Kidney (tissue), 14 donors: ENCODE measurements around the gene FHOD3. TPM values are rescaled to one million over a fixed set of nuclear protein-coding genes. Genes with fewer than 3 reads are reported as not detected.

Experiments used
- DNase-seq, 5 donors: peaks; one replicate each; pipeline ENCODE4 v3.0.0-alpha.2; 2013 to 2020
- FAIRE-seq: peaks from 2 replicates; lab custom pipeline; 2012; peaks lifted over from hg19 to GRCh38; lab: Jason Lieb, UNC
- H3K27ac ChIP-seq, 2 donors: one replicate each; pipeline ENCODE4 v1.7.0; 2013; ENCODE audit warnings: low read depth in 2 of 2, low read length in 2 of 2, inconsistent platforms in 1 of 2
- H3K27me3 ChIP-seq: one replicate; pipeline ENCODE4 v1.7.1; 2013; ENCODE audit warnings: low read length, inconsistent platforms; ENCODE audit not compliant: control insufficient read depth, insufficient read depth
- H3K36me3 ChIP-seq, 3 donors: one replicate each; pipeline versions ENCODE4 v1.7.0 to v1.7.1; 2013; ENCODE audit warnings: low read length in 3 of 3, control low read depth in 1 of 3, inconsistent platforms in 1 of 3; ENCODE audit not compliant: insufficient read depth in 3 of 3, control insufficient read depth in 2 of 3
- H3K4me1 ChIP-seq, 3 donors: one replicate each; pipeline versions ENCODE4 v1.7.0 to v1.7.1; 2013; ENCODE audit warnings: low read length in 3 of 3, inconsistent platforms in 1 of 3, low read depth in 1 of 3; ENCODE audit not compliant: control insufficient read depth in 2 of 3, insufficient read depth in 2 of 3
- H3K4me3 ChIP-seq, 3 donors: one replicate each; pipeline versions ENCODE4 v1.7.0 to v1.8.1; 2013; ENCODE audit warnings: low read length in 3 of 3, control low read depth in 1 of 3, inconsistent platforms in 1 of 3
- H3K9ac ChIP-seq, 3 donors: one replicate each; pipeline versions ENCODE4 v1.7.0 to v1.7.1; 2013; ENCODE audit warnings: low read length in 3 of 3, control low read depth in 1 of 3, inconsistent platforms in 1 of 3
- H3K9me3 ChIP-seq, 3 donors: one replicate each; pipeline versions ENCODE4 v1.7.0 to v1.7.1; 2013; ENCODE audit warnings: low read length in 3 of 3, control low read depth in 1 of 3, inconsistent platforms in 1 of 3; ENCODE audit not compliant: control insufficient read depth in 2 of 3, insufficient read depth in 1 of 3
- CTCF ChIP-seq: IDR thresholded peaks from 3 replicates; pipeline ENCODE4 v1.5.1; 2012; ENCODE audit warnings: mild to moderate bottlenecking, moderate library complexity, borderline replicate concordance; ENCODE audit not compliant: insufficient read depth; ENCODE audit errors: extremely low read depth
- intact Hi-C: fragments of 100-400 bp; cut with DNase I; formaldehyde crosslinking; loops from one replicate; pipeline ENCODE4 v1.11.1; 2022
- polyA plus RNA-seq: library from polyadenylated mRNA; stranded (reverse); fragments of 350-450 nt; fragmentation: Illumina TruSeq; extraction: RNeasy Lipid Tissue Mini Kit (QIAGEN cat#74804); gene quantifications from one replicate; pipeline ENCODE4 v1.2.3, GENCODE V29; 2014; ENCODE audit warnings: low read depth, low replicate concordance; ENCODE audit not compliant: insufficient read depth
- total RNA-seq: library from RNA; stranded (reverse); fragmentation: NEBNext Ultra II Directional; extraction: Animal tissue kit (Norgen Biotek cat#: 25700); gene quantifications from one replicate; pipeline ENCODE4 v1.2.1, GENCODE V29; 2021
- donor health status: control.
- donor health status: control.
- donor health status: control.
- donor health status: control.
- donor health status: control.
- donor health status: DM: yes; HTN: yes; CAD: no.
- donor health status: Normal renal cell carcinoma (clear cell type).

The FHOD3 gene
- total and polyA plus RNA-seq, 2 donors from 2014 or later: 21.5 to 28.0 TPM

DNA sequence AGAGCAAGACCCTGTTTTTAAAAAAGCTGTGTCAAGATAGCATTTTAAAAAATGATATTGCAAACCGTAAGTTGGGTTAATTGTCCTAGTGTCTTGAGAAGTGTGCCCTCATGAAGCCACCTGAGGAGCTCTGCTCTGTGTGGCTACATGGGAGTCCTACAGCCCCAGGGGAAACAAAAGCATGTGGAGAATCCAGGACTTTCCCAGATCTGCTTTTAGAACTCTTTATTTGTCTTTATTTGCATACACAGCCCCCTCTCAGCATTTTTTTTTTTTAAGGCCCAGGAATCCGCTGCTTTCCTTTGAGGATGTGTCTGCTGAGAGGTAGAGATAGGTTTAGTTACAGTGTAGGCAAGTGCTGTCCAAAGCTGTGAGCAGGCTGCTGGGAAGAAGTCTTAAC lies 219.2 kb downstream of the FHOD3 start:
- TF ChIP-seq CTCF: no peak
- FAIRE-seq: no peak

DNA sequence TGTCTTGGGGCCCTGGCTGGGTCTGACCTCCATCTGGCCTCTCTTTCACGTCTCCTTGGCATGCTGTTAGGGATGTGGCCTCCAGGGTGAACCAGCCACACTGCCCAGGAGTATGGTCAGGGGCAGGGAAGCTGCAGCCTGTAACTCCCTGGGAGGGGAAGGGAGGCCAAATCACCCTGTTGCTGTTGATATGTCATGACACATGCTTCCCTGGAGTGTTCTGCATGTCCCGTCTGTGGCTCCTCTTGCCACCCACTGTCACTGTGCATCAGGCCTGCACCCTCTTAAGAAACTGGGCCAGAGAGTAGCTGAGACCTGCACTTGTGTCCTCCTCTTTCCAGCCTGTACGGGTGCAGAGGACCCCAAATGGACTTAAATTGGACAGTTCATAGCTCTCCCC lies 221.3 kb downstream of the FHOD3 start:
- TF ChIP-seq CTCF: no peak
- FAIRE-seq: no peak
- H3K4me1 ChIP-seq: no peaks in the 10 kb centered on the region
- H3K9me3 ChIP-seq: no peaks in the 10 kb centered on the region
- no peak for DNase-seq
- no peaks in the 10 kb centered on the region for H3K27me3 ChIP-seq
- H3K27ac ChIP-seq: no peak overlapping the region
- H3K9ac ChIP-seq: no peak overlapping the region
- intact Hi-C loops: no loop called here
- H3K36me3 ChIP-seq: no peaks in the 10 kb centered on the region
- no peak overlapping the region for H3K4me3 ChIP-seq

More for the DNA sequence above, 219.2 kb downstream of the FHOD3 start:
- no peak for DNase-seq
- Histone ChIP-seq H3K9me3 (no peaks in the 10 kb centered on the region), H3K4me3 (no peak overlapping the region), H3K36me3 (no peaks in the 10 kb centered on the region), H3K27me3 (no peaks in the 10 kb centered on the region), H3K9ac (no peak overlapping the region), H3K4me1 (peaks cover 0 to 7% (median 4%) of the 10 kb centered on the region in 3 donors), H3K27ac (no peak overlapping the region)
- intact Hi-C loops: no loop called here

GRCh38 chr18:36519358-36519757 lies 221.8 kb downstream of the FHOD3 start:
- Histone ChIP-seq H3K9me3 (no peaks in the 10 kb centered on the region), H3K27me3 (no peaks in the 10 kb centered on the region), H3K4me1 (no peaks in the 10 kb centered on the region), H3K36me3 (no peaks in the 10 kb centered on the region), H3K9ac (no peak overlapping the region), H3K4me3 (no peak overlapping the region), H3K27ac (no peak overlapping the region)
- no peak for DNase-seq
- no peak for FAIRE-seq
- no peak for TF ChIP-seq CTCF
- intact Hi-C loops: no loop called here

DNA sequence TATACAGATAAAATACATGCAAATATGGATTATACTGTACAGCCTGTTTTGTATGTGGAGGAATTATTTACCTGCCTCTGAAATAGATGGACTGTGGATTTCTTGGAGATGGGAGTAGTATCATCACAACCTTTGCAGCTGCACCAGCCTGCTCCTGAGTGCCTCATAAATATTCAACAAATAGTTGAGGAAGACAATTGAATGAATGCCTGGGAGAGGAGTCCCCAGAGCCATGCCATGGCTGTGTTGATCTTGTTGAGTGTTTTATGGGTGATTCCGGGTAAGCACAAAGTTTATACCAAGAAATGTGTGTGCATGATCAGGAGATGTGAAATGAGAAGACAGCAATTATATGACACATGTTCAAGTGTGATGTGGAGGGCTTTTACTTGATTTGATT lies 225.0 kb downstream of the FHOD3 start:
- DNase-seq (no peak), FAIRE-seq (no peak)
- H3K4me3 ChIP-seq: no peak overlapping the region
- H3K27ac ChIP-seq: no peak overlapping the region
- H3K9ac ChIP-seq: no peak overlapping the region
- H3K9me3 ChIP-seq: no peaks in the 10 kb centered on the region
- no peaks in the 10 kb centered on the region for H3K27me3 ChIP-seq
- intact Hi-C loops: no loop called here
- no peaks in the 10 kb centered on the region for H3K36me3 ChIP-seq
- peaks cover 0 to under 1% (median 0%) of the 10 kb centered on the region in 3 donors for H3K4me1 ChIP-seq
- no peak for TF ChIP-seq CTCF
